ENCODE results near the gene MMP24OS. TPM values are rescaled to one million over a fixed set of nuclear protein-coding genes. Genes with fewer than 3 reads are reported as not detected.

The MMP24OS gene
- total RNA-seq, 1 experiment from 2014 or later = 59.6 TPM

DNA sequence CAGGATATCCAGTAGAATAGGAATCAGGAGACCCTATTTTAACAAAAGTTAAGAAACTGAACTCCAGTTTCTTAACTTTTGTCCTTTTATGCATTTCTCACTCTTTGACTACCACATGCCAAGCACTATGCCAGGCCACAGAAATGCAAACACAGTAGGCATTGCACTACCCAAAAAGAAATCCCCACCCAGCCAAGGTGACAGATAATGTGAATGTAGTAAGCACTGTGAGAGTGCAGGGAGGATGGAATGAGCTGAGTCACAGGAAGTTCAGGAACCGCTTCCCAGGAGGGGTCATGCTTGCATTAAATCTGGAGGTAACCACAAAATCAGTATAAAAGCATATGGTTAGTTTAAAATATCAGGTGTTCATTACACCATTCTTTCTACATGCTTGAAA, 34.4 kb upstream of the MMP24OS start:
- peak; percentile 62 for DNase-seq (ENCODE audit: low read depth, low spot score)
- peak overlapping the region; percentile 59 for H3K9ac ChIP-seq (ENCODE audit: low read length)
- H2AFZ ChIP-seq (ENCODE audit: low read depth, low read length, poor library complexity, severe bottlenecking) = no peak overlapping the region
- H4K20me1 ChIP-seq (ENCODE audit: insufficient read depth) = no peaks in the 10 kb centered on the region
- H3K9me2 ChIP-seq (ENCODE audit: insufficient read depth) = no peaks in the 10 kb centered on the region
- H3K4me2 ChIP-seq (ENCODE audit: low read length) = peak overlapping the region; percentile 70
- H3K79me2 ChIP-seq (ENCODE audit: insufficient read depth, low read length) = no peaks in the 10 kb centered on the region
- peak overlapping the region; percentile 97 for H3K27ac ChIP-seq (ENCODE audit: low read depth, low read length)
- H3K36me3 ChIP-seq (ENCODE audit: control insufficient read depth in 1 of 2, insufficient read depth in 2 of 2, low read length in 2 of 2) = no peaks in the 10 kb centered on the region
- peaks cover 68 to 92% of the 10 kb centered on the region in 2 experiments for H3K4me1 ChIP-seq (ENCODE audit: control insufficient read depth in 1 of 2, insufficient read depth in 2 of 2, low read length in 2 of 2)
- RAD21 ChIA-PET (ENCODE audit: low non-redundant PET in 1 of 2, low total read pairs in 2 of 2, uncharacterized antibody in 2 of 2, unreplicated experiment in 2 of 2) = interaction anchor here in 1 of 2 experiments (0.6 kb wide), 1 partner anchor 28 kb away, joined by 4 read pairs; the partner anchor contains the start of gene EIF6
- no peaks in the 10 kb centered on the region for H3K9me3 ChIP-seq (ENCODE audit: control insufficient read depth in 1 of 2, insufficient read depth in 1 of 2, low read depth in 1 of 2, low read length in 2 of 2)
- peak; percentile 71 for ATAC-seq
- no TSS peak for BruUV-seq (replicated peaks)
- POLR2A ChIA-PET = interaction anchor here (1.1 kb wide), 1 partner anchor 10 kb away, joined by 3 read pairs; no protein-coding TSS in a partner anchor
- peak overlapping the region in 1 of 2 experiments; percentile 32; a peak in 2 of 4 replicates for H3K4me3 ChIP-seq (replicated peaks in 1 of 2; ENCODE audit: low read depth in 1 of 2, low read length in 2 of 2)
- no peaks in the 10 kb centered on the region for H3K27me3 ChIP-seq (ENCODE audit: insufficient read depth, low read length)
- CTCF ChIA-PET = interaction anchor here (0.8 to 2.3 kb wide), 2 partner anchors 8 to 142 kb away, joined by 3 to 9 read pairs; no protein-coding TSS in a partner anchor
- intact Hi-C loops (cut with micrococcal nuclease) = no loop called here
- no peak for TF ChIP-seq SP1 (IDR thresholded peaks at IDR 0.05; ENCODE audit: low read depth)
- TF ChIP-seq POLR2AphosphoS5 (IDR thresholded peaks at IDR 0.05; ENCODE audit: low read depth, low read length) = peak; percentile 43; the same call in 1 of the 2 replicates
- no peak for TF ChIP-seq ZBTB33 (IDR thresholded peaks at IDR 0.05; ENCODE audit: extremely low read depth, insufficient replicate concordance, low read length)
- no peak for TF ChIP-seq RAD21 (IDR thresholded peaks at IDR 0.05; ENCODE audit: low read depth)
- no peak for TF ChIP-seq ELF1 (IDR thresholded peaks at IDR 0.05; ENCODE audit: borderline replicate concordance, low read depth)
- peak; percentile 39 for TF ChIP-seq TCF7L2 (IDR thresholded peaks at IDR 0.05; ENCODE audit: borderline replicate concordance, extremely low read depth, insufficient read depth, insufficient read length)

Measured in HCT116 (cell line).